Measurements from ENCODE around the gene ANO9. TPM values are rescaled to one million over a fixed set of nuclear protein-coding genes. Genes with fewer than 3 reads are reported as not detected.
A peak's percentile ranks its signal among the peaks of the same experiment; 100 is the strongest.
"Not testable (repeated sequence)": the region's sequence is repeated elsewhere in the genome, so short reads cannot be mapped to it uniquely, and the experiment has no call there.

The ANO9 gene
- total RNA-seq, 1 donor = 7.0 TPM

DNA sequence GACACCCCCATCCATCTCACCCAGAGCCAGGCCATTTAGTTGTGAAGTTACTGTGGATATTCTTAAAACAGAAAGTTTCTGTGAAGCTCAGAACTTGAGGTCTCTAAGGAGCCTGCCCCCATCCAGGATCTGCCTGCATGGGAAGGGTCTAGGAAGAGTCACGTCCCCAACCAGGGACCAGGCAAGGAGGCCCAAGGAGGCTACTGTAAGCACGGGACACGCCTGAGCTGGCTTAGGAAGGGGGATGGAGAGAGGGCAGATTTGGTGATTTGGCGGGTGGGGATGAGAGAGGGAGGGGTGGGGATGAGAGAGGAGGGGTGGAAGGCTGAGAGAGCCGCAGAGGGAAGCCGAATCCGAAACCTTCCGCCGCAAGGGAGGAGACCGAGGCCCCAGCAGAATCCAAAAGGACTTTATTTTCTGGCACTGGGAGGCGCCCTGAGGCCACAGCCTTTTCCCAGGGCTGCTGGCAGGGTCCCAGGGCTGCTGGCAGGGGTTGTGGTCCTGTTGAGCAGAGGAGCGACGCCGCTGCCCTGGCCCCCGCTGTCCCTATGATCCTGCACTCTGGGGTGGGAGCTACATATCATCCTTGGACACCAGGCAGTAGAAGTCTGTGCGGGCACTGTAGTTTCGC is 36.4 kb downstream of the ANO9 start:
- DNase-seq (ENCODE audit: low read depth in 2 of 3, low spot score in 2 of 3) = no peak

DNA sequence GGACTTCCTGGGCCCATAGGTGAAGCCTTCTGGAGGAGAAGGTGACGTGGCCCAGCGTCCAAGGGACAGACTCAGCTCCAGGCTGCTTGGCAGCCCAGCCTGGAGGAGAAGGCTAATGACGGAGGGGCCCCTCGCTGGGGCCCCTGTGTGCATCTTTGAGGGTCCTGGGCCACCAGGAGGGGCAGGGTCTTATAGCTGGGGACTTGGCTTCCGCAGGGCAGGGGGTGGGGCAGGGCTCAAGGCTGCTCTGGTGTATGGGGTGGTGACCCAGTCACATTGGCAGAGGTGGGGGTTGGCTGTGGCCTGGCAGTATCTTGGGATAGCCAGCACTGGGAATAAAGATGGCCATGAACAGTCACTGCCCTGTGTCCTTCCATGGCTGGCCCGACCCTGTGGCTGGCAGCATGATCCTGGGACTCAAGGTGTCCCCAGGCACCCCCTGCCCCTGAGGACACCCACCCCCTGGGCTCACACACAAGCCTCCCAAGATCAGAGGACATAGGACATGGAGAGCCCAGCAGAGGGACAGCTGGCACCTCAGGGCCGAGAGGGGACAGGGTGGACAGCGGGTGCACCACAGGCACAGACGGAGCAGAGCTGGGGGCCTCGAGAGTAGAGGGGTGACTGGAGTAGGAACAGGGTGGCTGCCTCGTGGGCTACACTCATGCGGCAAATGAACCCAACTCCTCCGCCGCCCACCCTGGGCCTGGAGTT is 37.1 kb downstream of the ANO9 start:
- DNase-seq (ENCODE audit: low read depth in 2 of 3, low spot score in 2 of 3) = no peak

- DNase-seq (ENCODE audit: low read depth in 2 of 3, low spot score in 2 of 3) = no peak
Observed at GRCh38 chr11:403761-404431, 37.9 kb downstream of the ANO9 start.

DNA sequence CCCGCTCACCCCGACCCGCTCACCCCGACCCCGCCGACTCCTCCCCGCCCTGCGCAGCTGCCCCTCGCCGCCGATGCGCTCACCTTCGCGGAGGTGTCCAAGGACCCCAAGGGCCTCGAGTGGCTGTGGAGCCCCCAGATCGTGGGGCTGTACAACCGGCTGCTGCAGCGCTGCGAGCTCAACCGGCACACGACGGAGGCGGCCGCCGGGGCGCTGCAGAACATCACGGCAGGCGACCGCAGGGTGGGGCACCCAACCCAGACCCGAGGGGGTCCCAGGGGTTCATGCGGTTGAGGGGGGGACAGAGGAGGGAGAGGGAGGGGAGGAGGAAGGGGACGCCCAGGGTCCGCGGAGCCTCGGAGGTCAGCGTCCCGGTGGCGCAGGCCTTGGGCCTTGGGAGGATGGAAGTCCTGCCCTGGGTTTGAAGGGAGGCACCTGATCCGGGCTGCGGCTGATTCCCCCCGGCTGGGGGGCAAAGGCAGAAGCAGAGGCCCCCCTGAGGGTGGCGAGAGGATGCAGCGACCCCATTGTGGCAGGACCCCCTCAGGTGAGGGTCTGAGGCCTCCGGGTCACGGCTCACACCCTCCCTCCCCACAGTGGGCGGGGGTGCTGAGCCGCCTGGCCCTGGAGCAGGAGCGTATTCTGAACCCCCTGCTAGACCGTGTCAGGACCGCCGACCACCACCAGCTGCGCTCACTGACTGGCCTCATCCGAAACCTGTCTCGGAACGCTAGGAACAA is 38.6 kb downstream of the ANO9 start:
- DNase-seq (ENCODE audit: low read depth in 2 of 3, low spot score in 2 of 3) = no peak

DNA sequence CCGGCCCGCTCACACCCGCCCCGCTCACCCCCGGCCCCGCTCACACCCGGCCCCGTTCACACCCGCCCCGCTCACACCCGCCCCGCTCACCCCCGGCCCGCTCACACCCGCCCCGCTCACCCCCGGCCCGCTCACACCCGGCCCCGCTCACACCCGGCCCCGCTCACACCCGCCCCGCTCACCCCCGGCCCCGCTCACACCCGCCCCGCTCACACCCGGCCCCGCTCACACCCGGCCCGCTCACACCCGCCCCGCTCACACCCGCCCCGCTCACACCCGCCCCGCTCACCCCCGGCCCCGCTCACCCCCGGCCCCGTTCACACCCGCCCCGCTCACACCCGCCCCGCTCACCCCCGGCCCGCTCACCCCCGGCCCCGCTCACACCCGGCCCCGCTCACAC is 40.6 kb downstream of the ANO9 start:
- DNase-seq (ENCODE audit: low read depth in 2 of 3, low spot score in 2 of 3) = not testable (repeated sequence)

DNA sequence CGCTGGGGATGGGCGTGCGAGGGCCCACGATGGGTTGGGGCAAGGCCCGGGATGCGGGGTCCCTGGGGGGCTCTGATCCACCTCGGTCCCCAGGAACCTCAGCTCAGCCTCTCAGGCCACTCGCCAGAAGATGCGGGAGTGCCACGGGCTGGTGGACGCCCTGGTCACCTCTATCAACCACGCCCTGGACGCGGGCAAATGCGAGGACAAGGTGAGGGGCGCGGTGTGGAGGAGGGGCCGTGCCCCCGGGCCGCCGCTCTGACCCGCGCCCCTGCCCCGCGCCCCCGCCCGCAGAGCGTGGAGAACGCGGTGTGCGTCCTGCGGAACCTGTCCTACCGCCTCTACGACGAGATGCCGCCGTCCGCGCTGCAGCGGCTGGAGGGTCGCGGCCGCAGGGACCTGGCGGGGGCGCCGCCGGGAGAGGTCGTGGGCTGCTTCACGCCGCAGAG is 41.5 kb downstream of the ANO9 start:
- no peak for DNase-seq (ENCODE audit: low read depth in 2 of 3, low spot score in 2 of 3)

- DNase-seq (ENCODE audit: low read depth in 2 of 3, low spot score in 2 of 3) = no peak
Observed at GRCh38 chr11:399731-400211, 42.0 kb downstream of the ANO9 start.

- peak in 1 of 3 donors; percentile 44 for DNase-seq (ENCODE audit: low read depth in 2 of 3, low spot score in 2 of 3)
Observed at GRCh38 chr11:398826-399225, 43.0 kb downstream of the ANO9 start.

DNA sequence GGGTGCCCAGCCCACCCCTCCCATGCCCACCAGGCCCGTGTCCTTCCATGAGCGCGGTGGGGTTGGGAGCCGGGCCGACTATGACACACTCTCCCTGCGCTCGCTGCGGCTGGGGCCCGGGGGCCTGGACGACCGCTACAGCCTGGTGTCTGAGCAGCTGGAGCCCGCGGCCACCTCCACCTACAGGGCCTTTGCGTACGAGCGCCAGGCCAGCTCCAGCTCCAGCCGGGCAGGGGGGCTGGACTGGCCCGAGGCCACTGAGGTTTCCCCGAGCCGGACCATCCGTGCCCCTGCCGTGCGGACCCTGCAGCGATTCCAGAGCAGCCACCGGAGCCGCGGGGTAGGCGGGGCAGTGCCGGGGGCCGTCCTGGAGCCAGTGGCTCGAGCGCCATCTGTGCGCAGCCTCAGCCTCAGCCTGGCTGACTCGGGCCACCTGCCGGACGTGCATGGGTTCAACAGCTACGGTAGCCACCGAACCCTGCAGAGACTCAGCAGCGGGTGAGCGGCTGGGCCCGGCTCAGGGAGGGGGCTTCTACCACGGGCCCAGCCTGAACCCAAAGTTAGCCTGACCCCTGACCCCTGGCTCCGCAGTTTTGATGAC is 44.8 kb downstream of the ANO9 start:
- DNase-seq (ENCODE audit: low read depth in 2 of 3, low spot score in 2 of 3) = peak in 2 of 3 donors; percentile 59 to 67

GRCh38 chr11:396511-396947 is 45.3 kb downstream of the ANO9 start:
- DNase-seq (ENCODE audit: low read depth in 2 of 3, low spot score in 2 of 3) = peak in 2 of 3 donors; percentile 52 to 59

GRCh38 chr11:395866-396265 is 45.9 kb downstream of the ANO9 start:
- no peak for DNase-seq (ENCODE audit: low read depth in 2 of 3, low spot score in 2 of 3)

DNA sequence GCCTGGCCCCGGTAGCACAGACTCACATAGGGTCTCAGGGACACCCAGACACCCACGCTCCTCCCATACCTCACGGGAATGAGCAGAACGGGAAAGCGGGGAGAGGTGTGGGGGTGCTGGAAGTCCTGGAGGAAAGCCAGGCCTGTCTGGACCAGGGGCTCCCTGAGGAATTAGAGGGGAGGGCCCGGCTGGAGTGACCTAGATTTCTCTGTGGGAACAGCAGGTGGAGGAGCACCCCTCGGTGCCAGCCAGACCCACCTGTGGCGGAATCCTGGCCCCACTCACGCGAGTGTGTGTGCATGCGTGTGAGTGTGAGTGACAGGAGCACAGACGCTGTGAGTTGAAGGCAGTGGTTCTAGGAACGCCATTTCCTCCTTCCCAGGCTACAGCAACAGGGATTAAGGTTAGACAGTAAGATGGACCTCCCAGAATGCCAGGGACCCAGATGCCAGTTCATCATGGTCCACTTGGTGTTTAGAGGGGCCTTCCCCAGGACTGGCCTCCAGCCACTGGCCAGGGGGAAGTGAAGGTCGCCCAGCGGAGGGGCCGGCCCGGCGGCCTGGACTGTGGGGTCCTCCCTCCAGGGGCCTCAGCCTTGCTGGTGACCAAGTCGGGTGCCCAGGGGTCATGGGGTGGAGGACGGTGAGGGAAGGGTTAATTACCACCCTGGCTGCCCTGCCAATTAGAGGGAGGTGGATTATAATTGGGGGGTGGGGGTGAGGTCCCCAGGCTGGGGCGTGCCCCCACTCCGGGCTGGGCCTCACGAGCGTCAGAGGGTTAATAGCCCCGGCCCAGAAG is 46.8 kb downstream of the ANO9 start:
- DNase-seq (ENCODE audit: low read depth in 2 of 3, low spot score in 2 of 3) = no peak

- DNase-seq (ENCODE audit: low read depth in 2 of 3, low spot score in 2 of 3) = no peak
Observed at GRCh38 chr11:394034-394857, 47.6 kb downstream of the ANO9 start, which contains the start of gene PKP3. Gene PKP3, plus strand, starts transcription at chr11:394209. Its CDS starts 84 bp downstream, at chr11:394293.

DNA sequence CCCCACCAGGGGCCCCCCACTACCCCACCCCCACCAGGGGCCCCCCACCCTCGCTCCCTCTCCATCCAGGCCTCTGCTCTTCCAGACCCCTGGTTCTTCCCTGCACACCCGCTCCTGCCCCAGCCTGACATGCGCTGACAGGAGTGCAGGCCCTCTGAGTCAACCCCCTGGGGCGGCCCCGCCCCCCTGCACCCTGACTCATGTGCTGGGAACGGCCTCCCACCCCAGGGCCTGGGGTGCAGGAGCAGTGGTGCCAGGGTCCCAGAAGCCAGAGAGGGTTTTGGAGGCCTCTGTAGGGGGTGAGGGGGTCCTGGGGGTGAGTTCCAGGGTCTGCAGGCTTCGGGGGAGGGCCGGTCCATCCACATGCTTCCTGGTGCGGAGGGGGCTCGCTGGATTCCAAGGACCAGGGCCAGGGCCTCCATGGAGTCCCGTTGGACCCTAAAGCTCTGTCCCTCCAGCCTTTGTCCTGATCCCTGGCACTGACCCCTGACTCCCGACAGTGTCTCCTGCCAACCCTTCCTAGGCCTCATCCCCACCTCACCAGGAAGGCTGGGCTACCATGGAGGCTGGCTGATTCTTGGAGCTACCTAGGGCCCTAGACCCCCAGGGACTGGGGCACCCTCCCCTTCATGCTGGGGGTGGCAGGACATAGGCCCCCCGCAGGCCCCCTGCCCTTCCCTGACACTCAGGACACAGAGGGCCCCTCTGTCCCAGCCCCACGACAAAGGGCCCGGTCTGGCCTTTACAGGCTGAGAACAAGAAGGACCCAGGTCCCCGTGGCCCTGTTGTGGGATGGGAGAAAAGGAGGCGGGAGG is 48.4 kb downstream of the ANO9 start:
- no peak for DNase-seq (ENCODE audit: low read depth in 2 of 3, low spot score in 2 of 3)

GRCh38 chr11:392102-392777 is 49.6 kb downstream of the ANO9 start:
- DNase-seq (ENCODE audit: low read depth in 2 of 3, low spot score in 2 of 3) = no peak

- DNase-seq (ENCODE audit: low read depth in 2 of 3, low spot score in 2 of 3) = no peak
Observed at GRCh38 chr11:391117-392017, 50.4 kb downstream of the ANO9 start.

All from hematopoietic multipotent progenitor cell (in vitro differentiated cells).